OCI-LY3 (cell line): Measurements from ENCODE around the gene TMEM167A.

ENCODE experiments used
- EZH2phosphoT487 ChIP-seq: fragments of 200-600 bp; shearing (Covaris generic); IDR thresholded peaks from 2 replicates; pipeline ENCODE4 v1.6.1; 2018; ENCODE audit warnings: antibody characterized with exemption, mixed run types, low read depth
- TF ChIP-seq, protein P1 (sequence below): fragments of 200-600, 300-600 bp; sonication (generic); IDR thresholded peaks from 2 replicates; pipeline ENCODE4 v1.5.1; 2014; ENCODE audit warnings: antibody characterized with exemption, low read length, low read depth

DNA sequence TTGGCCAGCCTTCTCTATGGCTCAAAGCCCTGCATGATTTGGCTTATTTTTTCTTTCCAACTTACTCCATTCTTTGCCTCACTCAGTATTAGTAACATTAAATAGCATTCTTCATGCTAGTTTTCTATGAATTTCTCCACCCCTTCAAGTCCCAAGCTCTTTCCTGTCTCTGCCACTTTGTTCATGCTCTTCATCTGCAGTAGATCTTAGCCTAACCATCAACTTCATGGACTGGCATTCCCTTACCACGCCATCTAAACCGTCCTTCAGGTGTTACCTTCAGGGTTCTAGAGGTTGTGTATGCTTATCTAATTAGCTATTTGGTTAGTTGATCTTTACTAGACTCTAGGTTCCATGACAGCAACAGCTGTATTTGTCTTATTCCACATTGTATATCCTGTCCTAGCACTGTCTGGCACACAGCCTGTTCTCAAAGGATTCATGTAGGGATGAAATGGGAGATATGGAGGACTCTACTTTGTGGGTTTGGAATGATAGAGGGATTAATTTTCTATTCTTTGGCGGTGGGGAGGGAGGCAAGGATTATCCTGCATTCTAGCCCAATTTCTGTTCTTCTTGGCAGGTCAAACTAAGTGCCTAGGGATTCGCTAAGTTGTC, 26.4 kb downstream of the TMEM167A start:
- TF ChIP-seq, protein P1, sequence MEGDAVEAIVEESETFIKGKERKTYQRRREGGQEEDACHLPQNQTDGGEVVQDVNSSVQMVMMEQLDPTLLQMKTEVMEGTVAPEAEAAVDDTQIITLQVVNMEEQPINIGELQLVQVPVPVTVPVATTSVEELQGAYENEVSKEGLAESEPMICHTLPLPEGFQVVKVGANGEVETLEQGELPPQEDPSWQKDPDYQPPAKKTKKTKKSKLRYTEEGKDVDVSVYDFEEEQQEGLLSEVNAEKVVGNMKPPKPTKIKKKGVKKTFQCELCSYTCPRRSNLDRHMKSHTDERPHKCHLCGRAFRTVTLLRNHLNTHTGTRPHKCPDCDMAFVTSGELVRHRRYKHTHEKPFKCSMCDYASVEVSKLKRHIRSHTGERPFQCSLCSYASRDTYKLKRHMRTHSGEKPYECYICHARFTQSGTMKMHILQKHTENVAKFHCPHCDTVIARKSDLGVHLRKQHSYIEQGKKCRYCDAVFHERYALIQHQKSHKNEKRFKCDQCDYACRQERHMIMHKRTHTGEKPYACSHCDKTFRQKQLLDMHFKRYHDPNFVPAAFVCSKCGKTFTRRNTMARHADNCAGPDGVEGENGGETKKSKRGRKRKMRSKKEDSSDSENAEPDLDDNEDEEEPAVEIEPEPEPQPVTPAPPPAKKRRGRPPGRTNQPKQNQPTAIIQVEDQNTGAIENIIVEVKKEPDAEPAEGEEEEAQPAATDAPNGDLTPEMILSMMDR = no peak
- TF ChIP-seq EZH2phosphoT487 = no peak
